Measurements from ENCODE around the gene AFTPH. TPM values are rescaled to one million over a fixed set of nuclear protein-coding genes. Genes with fewer than 3 reads are reported as not detected.

The AFTPH gene
- total RNA-seq, 1 donor from 2014 or later = 32.2 TPM

GRCh38 chr2:64477979-64478378 is 46.1 kb upstream of the AFTPH start:
- no peak overlapping the region for H3K4me3 Mint-ChIP-seq
- H3K9me3 ChIP-seq (ENCODE audit: low read depth) = no peaks in the 10 kb centered on the region
- H3K36me3 Mint-ChIP-seq = no peaks in the 10 kb centered on the region
- DNase-seq (ENCODE audit: low spot score) = no peak
- H3F3A ChIP-seq (ENCODE audit: low read depth) = no peaks in the 10 kb centered on the region
- H3K4me1 Mint-ChIP-seq = peaks cover 12% of the 10 kb centered on the region
- no peaks in the 10 kb centered on the region for H4K20me1 ChIP-seq (ENCODE audit: low read depth)
- no peaks in the 10 kb centered on the region for H3K9me3 Mint-ChIP-seq
- H3K4me2 ChIP-seq = no peak overlapping the region
- no peak overlapping the region for H3K27ac ChIP-seq
- no peak overlapping the region for H3K4me3 ChIP-seq
- H3K4me1 ChIP-seq = peaks cover 7% of the 10 kb centered on the region
- H3K27ac Mint-ChIP-seq = no peak overlapping the region
- no peaks in the 10 kb centered on the region for H3K36me3 ChIP-seq
- no peak overlapping the region for H3K9ac ChIP-seq
- no peak overlapping the region for H2AFZ ChIP-seq (replicated peaks)
- TF ChIP-seq CTCF (IDR thresholded peaks at IDR 0.05) (no peak), EZH2 (IDR thresholded peaks at IDR 0.05) (no peak), EZH2phosphoT487 (IDR thresholded peaks at IDR 0.05) (no peak)
- H3K27me3 Mint-ChIP-seq (ENCODE audit: insufficient read depth, low read depth) = peaks cover 9% of the 10 kb centered on the region
- no peaks in the 10 kb centered on the region for H3K27me3 ChIP-seq
- no peaks in the 10 kb centered on the region for H3K79me2 ChIP-seq (ENCODE audit: low read depth)

- peaks cover 9% of the 10 kb centered on the region for H3K27me3 Mint-ChIP-seq (ENCODE audit: insufficient read depth, low read depth)
- Histone ChIP-seq H4K20me1 (ENCODE audit: low read depth) (no peaks in the 10 kb centered on the region), H3K4me1 (peaks cover 11% of the 10 kb centered on the region), H2AFZ (replicated peaks) (no peak overlapping the region), H3K4me3 (no peak overlapping the region), H3K9ac (no peak overlapping the region), H3K9me3 (ENCODE audit: low read depth) (no peaks in the 10 kb centered on the region), H3K4me2 (no peak overlapping the region), H3F3A (ENCODE audit: low read depth) (no peaks in the 10 kb centered on the region), H3K27ac (no peak overlapping the region), H3K36me3 (no peaks in the 10 kb centered on the region), H3K27me3 (no peaks in the 10 kb centered on the region), H3K79me2 (ENCODE audit: low read depth) (no peaks in the 10 kb centered on the region)
- H3K4me1 Mint-ChIP-seq = peaks cover 12% of the 10 kb centered on the region
- no peaks in the 10 kb centered on the region for H3K9me3 Mint-ChIP-seq
- no peak overlapping the region for H3K27ac Mint-ChIP-seq
- H3K36me3 Mint-ChIP-seq = no peaks in the 10 kb centered on the region
- no peak for DNase-seq (ENCODE audit: low spot score)
- TF ChIP-seq CTCF (IDR thresholded peaks at IDR 0.05) (no peak), EZH2phosphoT487 (IDR thresholded peaks at IDR 0.05) (no peak), EZH2 (IDR thresholded peaks at IDR 0.05) (no peak)
- no peak overlapping the region for H3K4me3 Mint-ChIP-seq
These were observed 45.5 kb upstream of the AFTPH start for GRCh38 chr2:64478502-64479230.

- Mint-ChIP-seq H3K27ac (peak overlapping the region; percentile 57), H3K4me1 (peaks cover 10% of the 10 kb centered on the region), H3K4me3 (no peak overlapping the region), H3K36me3 (no peaks in the 10 kb centered on the region), H3K27me3 (ENCODE audit: insufficient read depth, low read depth) (peaks cover 9% of the 10 kb centered on the region), H3K9me3 (no peaks in the 10 kb centered on the region)
- no peak overlapping the region for H3K4me3 ChIP-seq
- no peak overlapping the region for H3K4me2 ChIP-seq
- no peaks in the 10 kb centered on the region for H3K27me3 ChIP-seq
- H2AFZ ChIP-seq (replicated peaks) = no peak overlapping the region
- H3K9ac ChIP-seq = no peak overlapping the region
- no peak overlapping the region for H3K27ac ChIP-seq
- no peak for TF ChIP-seq CTCF (IDR thresholded peaks at IDR 0.05)
- DNase-seq (ENCODE audit: low spot score) = no peak
- H3K36me3 ChIP-seq = no peaks in the 10 kb centered on the region
- H4K20me1 ChIP-seq (ENCODE audit: low read depth) = no peaks in the 10 kb centered on the region
- H3F3A ChIP-seq (ENCODE audit: low read depth) = no peaks in the 10 kb centered on the region
- H3K4me1 ChIP-seq = peaks cover 11% of the 10 kb centered on the region
- H3K9me3 ChIP-seq (ENCODE audit: low read depth) = no peaks in the 10 kb centered on the region
- no peaks in the 10 kb centered on the region for H3K79me2 ChIP-seq (ENCODE audit: low read depth)
These were observed 44.6 kb upstream of the AFTPH start for GRCh38 chr2:64479259-64480117.
